Common myeloid progenitor, CD34-positive (primary cell): ENCODE data around the gene PSMB7.
A peak's percentile ranks its signal among the peaks of the same experiment; 100 is the strongest.

Source experiments
- CTCF ChIA-PET: fragments of 350-600 bp; sonication (Branson Sonifier 250); formaldehyde crosslinking; loops from one replicate; lab custom pipeline; 2021; ENCODE audit warnings: antibody characterized with exemption; lab: Charles Lee
- POLR2A ChIA-PET: fragments of 350-600 bp; sonication (Branson Sonifier 250); formaldehyde crosslinking; loops from one replicate; lab custom pipeline; 2021; ENCODE audit warnings: antibody characterized with exemption; lab: Charles Lee
- DNase-seq, 3 donors: peaks; one replicate each; pipeline versions ENCODE4 v3.0.0 to v3.0.0-alpha.2; 2013
- H3K27ac ChIP-seq, 2 experiments: 1 replicate in 1 of 2; 2 replicates in 1 of 2; pipeline ENCODE4 v1.7.0; 2013; ENCODE audit warnings: inconsistent platforms in 2 of 2, low read length in 2 of 2, mild to moderate bottlenecking in 2 of 2, low read depth in 1 of 2, moderate library complexity in 1 of 2; ENCODE audit not compliant: severe bottlenecking in 2 of 2, insufficient read depth in 1 of 2, poor library complexity in 1 of 2
- H3K27me3 ChIP-seq, 5 experiments: replicated peaks in 2 of 5; 1 replicate in 3 of 5; 2 replicates in 2 of 5; pipeline versions ENCODE4 v1.6.1 to v1.7.0; 2013; ENCODE audit warnings: low read length in 4 of 5, mild to moderate bottlenecking in 2 of 5, moderate library complexity in 2 of 5, inconsistent platforms in 1 of 5; ENCODE audit not compliant: insufficient read depth in 5 of 5, control insufficient read depth in 4 of 5
- H3K36me3 ChIP-seq, 4 experiments: 1 replicate in 2 of 4; 2 replicates in 2 of 4; pipeline versions ENCODE4 v1.6.1 to v1.7.0; 2013; ENCODE audit warnings: low read length in 3 of 4, control low read depth in 1 of 4, mild to moderate bottlenecking in 1 of 4; ENCODE audit not compliant: control insufficient read depth in 4 of 4, insufficient read depth in 4 of 4
- H3K4me1 ChIP-seq, 4 experiments: 1 replicate in 3 of 4; 2 replicates in 1 of 4; pipeline versions ENCODE4 v1.6.1 to v1.7.1; 2013; ENCODE audit warnings: low read length in 3 of 4, mild to moderate bottlenecking in 3 of 4, control low read depth in 1 of 4, inconsistent platforms in 1 of 4, moderate library complexity in 1 of 4; ENCODE audit not compliant: control insufficient read depth in 4 of 4, insufficient read depth in 4 of 4; ENCODE audit errors: control extremely low read depth in 1 of 4
- H3K4me3 ChIP-seq, 7 experiments: 1 replicate in 4 of 7; 2 replicates in 3 of 7; pipeline versions ENCODE4 v1.5.1 to v1.7.0; 2013; ENCODE audit warnings: mild to moderate bottlenecking in 7 of 7, low read length in 6 of 7, moderate library complexity in 6 of 7, inconsistent platforms in 2 of 7, low read depth in 2 of 7, control low read depth in 1 of 7; ENCODE audit not compliant: insufficient read depth in 4 of 7, control insufficient read depth in 1 of 7; ENCODE audit errors: extremely low read depth in 1 of 7
- H3K9me3 ChIP-seq, 5 experiments: 1 replicate in 4 of 5; 2 replicates in 1 of 5; pipeline versions ENCODE4 v1.6.1 to v1.7.1; 2013; ENCODE audit warnings: low read length in 4 of 5, mild to moderate bottlenecking in 2 of 5, inconsistent platforms in 1 of 5, low read depth in 1 of 5, moderate library complexity in 1 of 5; ENCODE audit not compliant: control insufficient read depth in 4 of 5, insufficient read depth in 2 of 5; ENCODE audit errors: control extremely low read depth in 1 of 5
- WGBS: methylation state at CpG from one replicate; pipeline ENCODE4 v1.1.5; 2013; ENCODE audit not compliant: insufficient coverage; 5-methylcytosine and 5-hydroxymethylcytosine counted together

PSMB7 gene

GRCh38 chr9:124370896-124371582 lies 44.2 kb downstream of the PSMB7 start:
- ChIA-PET CTCF (interaction anchor here (0.6 to 2.0 kb wide), 6 partner anchors 13 to 248 kb away, joined by 3 to 14 read pairs (median 3); no protein-coding TSS in a partner anchor), POLR2A (no interaction called here)
- Histone ChIP-seq H3K36me3 (peaks cover 5 to 35% (median 16%) of the 10 kb centered on the region in 4 experiments), H3K27ac (no peak overlapping the region), H3K4me3 (no peak overlapping the region), H3K4me1 (peaks cover 0 to 7% (median 0%) of the 10 kb centered on the region in 4 experiments), H3K9me3 (peaks cover 0 to 3% (median 0%) of the 10 kb centered on the region in 5 experiments), H3K27me3 (no peaks in the 10 kb centered on the region)
- DNase-seq, result peak in 1 of 3 donors; percentile 8
- WGBS, result 85% methylated on average over 3 of the region's 9 CpGs

GRCh38 chr9:124369231-124369797 lies 45.9 kb downstream of the PSMB7 start:
- POLR2A ChIA-PET, result no interaction called here
- Histone ChIP-seq H3K27ac (no peak overlapping the region), H3K36me3 (peaks cover 2 to 34% (median 13%) of the 10 kb centered on the region in 4 experiments), H3K4me3 (no peak overlapping the region), H3K27me3 (no peaks in the 10 kb centered on the region), H3K4me1 (peaks cover 0 to 7% (median 0%) of the 10 kb centered on the region in 4 experiments), H3K9me3 (peaks cover 0 to 3% (median 0%) of the 10 kb centered on the region in 5 experiments)
- CTCF ChIA-PET, result interaction anchor here (1.6 kb wide), 1 partner anchor 9 kb away, joined by 4 read pairs; no protein-coding TSS in a partner anchor
- DNase-seq, result no peak
- WGBS, result 97% methylated on average over 7 of the region's 9 CpGs

- POLR2A ChIA-PET, result no interaction called here
- Histone ChIP-seq H3K27ac (no peak overlapping the region), H3K4me1 (peaks cover 0 to 7% (median 0%) of the 10 kb centered on the region in 4 experiments), H3K9me3 (no peaks in the 10 kb centered on the region), H3K4me3 (no peak overlapping the region), H3K36me3 (peaks cover 2 to 33% (median 12%) of the 10 kb centered on the region in 4 experiments), H3K27me3 (no peaks in the 10 kb centered on the region)
- DNase-seq, result no peak
- CTCF ChIA-PET, result interaction anchor here (1.6 kb wide), 1 partner anchor 10 kb away, joined by 4 read pairs; no protein-coding TSS in a partner anchor
- WGBS, result 89% methylated on average over 3 of the region's 3 CpGs
These were observed 46.5 kb downstream of the PSMB7 start for GRCh38 chr9:124368692-124369091.

- peaks cover 2 to 40% (median 14%) of the 10 kb centered on the region in 4 experiments for H3K36me3 ChIP-seq
- 96% methylated on average over 7 of the region's 10 CpGs for WGBS
- CTCF ChIA-PET, result interaction anchor here (1.3 to 1.7 kb wide), 3 partner anchors 8 to 234 kb away, joined by 4 to 5 read pairs (median 4); no protein-coding TSS in a partner anchor
- H3K9me3 ChIP-seq, result no peaks in the 10 kb centered on the region
- no peak overlapping the region for H3K4me3 ChIP-seq
- no peak overlapping the region for H3K27ac ChIP-seq
- H3K27me3 ChIP-seq, result no peaks in the 10 kb centered on the region
- POLR2A ChIA-PET, result no interaction called here
- no peak for DNase-seq
- peaks cover 0 to 3% (median 0%) of the 10 kb centered on the region in 4 experiments for H3K4me1 ChIP-seq
These were observed 48.6 kb downstream of the PSMB7 start for GRCh38 chr9:124366476-124367220.

- Histone ChIP-seq H3K27me3 (no peaks in the 10 kb centered on the region), H3K36me3 (peaks cover 2 to 40% (median 12%) of the 10 kb centered on the region in 4 experiments), H3K27ac (no peak overlapping the region), H3K4me3 (no peak overlapping the region), H3K4me1 (no peaks in the 10 kb centered on the region), H3K9me3 (no peaks in the 10 kb centered on the region)
- DNase-seq, result no peak
- CTCF ChIA-PET, result interaction anchor here (1.3 to 1.7 kb wide), 3 partner anchors 10 to 233 kb away, joined by 4 to 5 read pairs (median 4); no protein-coding TSS in a partner anchor
- POLR2A ChIA-PET, result no interaction called here
- WGBS, result 95% methylated on average over 8 of the region's 8 CpGs
These were observed 50.2 kb downstream of the PSMB7 start for GRCh38 chr9:124365036-124365435.

GRCh38 chr9:124364141-124364540 lies 51.1 kb downstream of the PSMB7 start:
- Histone ChIP-seq H3K4me3 (no peak overlapping the region), H3K36me3 (peaks cover 2 to 41% (median 12%) of the 10 kb centered on the region in 4 experiments), H3K9me3 (no peaks in the 10 kb centered on the region), H3K27me3 (no peaks in the 10 kb centered on the region), H3K27ac (no peak overlapping the region), H3K4me1 (no peaks in the 10 kb centered on the region)
- WGBS, result 100% methylated on average over 2 of the region's 4 CpGs
- no peak for DNase-seq
- POLR2A ChIA-PET, result no interaction called here
- CTCF ChIA-PET, result no interaction called here
